Measurements from ENCODE around the gene ALKBH4. TPM values are rescaled to one million over a fixed set of nuclear protein-coding genes. Genes with fewer than 3 reads are reported as not detected.
"Not testable (repeated sequence)": the region's sequence is repeated elsewhere in the genome, so short reads cannot be mapped to it uniquely, and the experiment has no call there.

The ALKBH4 gene
- total and polyA plus RNA-seq, 2 donors (not counting 3 experiments of a cell fraction or from before 2014, with no cell fraction given): 5.3 to 10.8 TPM

GRCh38 chr7:102455596-102455995 lies 9.1 kb downstream of the ALKBH4 start:
- ChIA-PET POLR2A (no interaction called here), CTCF (interaction anchor here (1.1 to 2.1 kb wide), 3 partner anchors 12 to 43 kb away, joined by 5 read pairs; partner anchors contain the start of gene ORAI2)
- dilution Hi-C loops (cut with MboI; ENCODE audit: extremely low pct_ligation_motif_present, low sequenced_read_pairs) (no loop called here), intact Hi-C loops (cut with micrococcal nuclease) (no loop called here)
- H3K9ac ChIP-seq (replicated peaks; ENCODE audit: extremely low read depth, insufficient read depth, low read length): no peak overlapping the region
- no peak overlapping the region for H3K27ac ChIP-seq (ENCODE audit: insufficient read depth, low read depth, low read length)
- H3K27me3 ChIP-seq (ENCODE audit: control insufficient read depth in 2 of 2, insufficient read depth in 2 of 2, low read length in 2 of 2): no peaks in the 10 kb centered on the region
- FAIRE-seq (no peak), DNase-seq (ENCODE audit: low read depth, low spot score) (no peak)
- H3K9me1 ChIP-seq (replicated peaks; ENCODE audit: control insufficient read depth, extremely low read depth, insufficient read depth, low read length): no peaks in the 10 kb centered on the region
- no peaks in the 10 kb centered on the region for H3K4me1 ChIP-seq (ENCODE audit: control insufficient read depth, extremely low read depth, insufficient read depth, low read length)
- no peak overlapping the region for H3K4me2 ChIP-seq (ENCODE audit: insufficient read depth, low read length)
- no peaks in the 10 kb centered on the region for H3K9me3 ChIP-seq (replicated peaks; ENCODE audit: control insufficient read depth, insufficient read depth, low read length)
- no peak overlapping the region for H2AFZ ChIP-seq (ENCODE audit: low read depth, low read length)
- no peaks in the 10 kb centered on the region for H4K20me1 ChIP-seq (replicated peaks; ENCODE audit: control insufficient read depth, extremely low read depth, insufficient read depth, low read length)
- no peak for TF ChIP-seq JUN (IDR thresholded peaks at IDR 0.05; ENCODE audit: borderline replicate concordance, insufficient read depth, insufficient read length, low read depth)
- TF ChIP-seq GATA2 (IDR thresholded peaks at IDR 0.05; ENCODE audit: insufficient read depth, insufficient read length, low read depth, low read length): no peak
- no peak for TF ChIP-seq FOS (IDR thresholded peaks at IDR 0.05; ENCODE audit: borderline replicate concordance, insufficient read depth, low read length)
- no peak for TF ChIP-seq EZH2 (IDR thresholded peaks at IDR 0.05; ENCODE audit: borderline replicate concordance, low read depth, low read length, severe bottlenecking)
- TF ChIP-seq POLR2AphosphoS5 (IDR thresholded peaks at IDR 0.05; ENCODE audit: insufficient read depth, low read depth, low read length): no peak
- TF ChIP-seq CTCF (IDR thresholded peaks at IDR 0.05; ENCODE audit: extremely low read depth in 1 of 2, insufficient read depth in 1 of 2, low read depth in 1 of 2, low read length in 2 of 2): no peak
- TF ChIP-seq MYC (IDR thresholded peaks at IDR 0.05; ENCODE audit: low read depth, low read length): no peak
- no peak for TF ChIP-seq MAX (IDR thresholded peaks at IDR 0.05; ENCODE audit: insufficient read depth, insufficient read length)
- no peak for TF ChIP-seq POLR2A (IDR thresholded peaks at IDR 0.05; ENCODE audit: low read depth, low read length)
- no peaks in the 10 kb centered on the region for H3K79me2 ChIP-seq (ENCODE audit: control insufficient read depth, insufficient read depth, low read length)
- BruUV-seq (replicated peaks): no TSS peak
- no peak overlapping the region for H3K4me3 ChIP-seq (replicated peaks in 1 of 3; ENCODE audit: insufficient read depth in 1 of 3, low read depth in 1 of 3, low read length in 3 of 3)
- peaks cover 4 to 9% of the 10 kb centered on the region in 2 experiments for H3K36me3 ChIP-seq (ENCODE audit: control insufficient read depth in 2 of 2, extremely low read depth in 1 of 2, insufficient read depth in 2 of 2, low read length in 2 of 2)

- POLR2A ChIA-PET: not testable (repeated sequence)
Observed at GRCh38 chr7:102454932-102455331, 9.7 kb downstream of the ALKBH4 start.

More at GRCh38 chr7:102454932-102455331, 9.7 kb downstream of the ALKBH4 start:
- CTCF ChIA-PET: interaction anchor here (1.5 to 2.1 kb wide), 2 partner anchors 21 to 42 kb away, joined by 5 read pairs; partner anchors contain the start of gene ORAI2
- BruUV-seq (replicated peaks); dilution Hi-C loops (cut with MboI; ENCODE audit: extremely low pct_ligation_motif_present, low sequenced_read_pairs); FAIRE-seq; H4K20me1 ChIP-seq (replicated peaks; ENCODE audit: control insufficient read depth, extremely low read depth, insufficient read depth, low read length); H3K9me3 ChIP-seq (replicated peaks; ENCODE audit: control insufficient read depth, insufficient read depth, low read length); H3K4me1 ChIP-seq (ENCODE audit: control insufficient read depth, extremely low read depth, insufficient read depth, low read length); H3K36me3 ChIP-seq (ENCODE audit: control insufficient read depth in 2 of 2, extremely low read depth in 1 of 2, insufficient read depth in 2 of 2, low read length in 2 of 2); H3K27ac ChIP-seq (ENCODE audit: insufficient read depth, low read depth, low read length); H3K27me3 ChIP-seq (ENCODE audit: control insufficient read depth in 2 of 2, insufficient read depth in 2 of 2, low read length in 2 of 2); H3K4me3 ChIP-seq (replicated peaks in 1 of 3; ENCODE audit: insufficient read depth in 1 of 3, low read depth in 1 of 3, low read length in 3 of 3); H3K9ac ChIP-seq (replicated peaks; ENCODE audit: extremely low read depth, insufficient read depth, low read length); DNase-seq (ENCODE audit: low read depth, low spot score); H3K9me1 ChIP-seq (replicated peaks; ENCODE audit: control insufficient read depth, extremely low read depth, insufficient read depth, low read length); intact Hi-C loops (cut with micrococcal nuclease); H3K4me2 ChIP-seq (ENCODE audit: insufficient read depth, low read length); H3K79me2 ChIP-seq (ENCODE audit: control insufficient read depth, insufficient read depth, low read length); H2AFZ ChIP-seq (ENCODE audit: low read depth, low read length): not testable (repeated sequence)

Measured in endothelial cell of umbilical vein (primary cell).